NCI-H2171 (cell line): ENCODE measurements around the gene SDSL.

ENCODE experiments used
- DNase-seq: peaks from one replicate; lab custom pipeline; 2025; lab: John Stamatoyannopoulos, UW

SDSL gene

GRCh38 chr12:113449299-113449698 lies 27.1 kb downstream of the SDSL start:
- DNase-seq = no peak

DNA sequence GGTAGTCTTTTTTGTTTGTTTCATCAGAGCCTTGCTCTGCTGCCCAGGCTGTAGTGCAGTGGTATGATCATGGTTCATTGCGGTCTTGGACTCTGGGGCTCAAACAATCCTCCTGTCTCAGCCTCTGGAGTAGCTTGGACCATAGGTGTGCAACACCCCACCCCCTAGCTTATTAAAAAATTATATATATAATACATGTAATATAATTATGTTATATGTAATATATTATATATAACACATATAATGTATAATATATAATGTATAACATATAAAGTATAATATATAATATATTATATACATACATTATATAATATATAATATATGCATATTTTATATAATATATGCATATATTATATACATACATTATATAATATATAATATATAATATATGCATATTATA lies 27.7 kb downstream of the SDSL start:
- DNase-seq = no peak

DNA sequence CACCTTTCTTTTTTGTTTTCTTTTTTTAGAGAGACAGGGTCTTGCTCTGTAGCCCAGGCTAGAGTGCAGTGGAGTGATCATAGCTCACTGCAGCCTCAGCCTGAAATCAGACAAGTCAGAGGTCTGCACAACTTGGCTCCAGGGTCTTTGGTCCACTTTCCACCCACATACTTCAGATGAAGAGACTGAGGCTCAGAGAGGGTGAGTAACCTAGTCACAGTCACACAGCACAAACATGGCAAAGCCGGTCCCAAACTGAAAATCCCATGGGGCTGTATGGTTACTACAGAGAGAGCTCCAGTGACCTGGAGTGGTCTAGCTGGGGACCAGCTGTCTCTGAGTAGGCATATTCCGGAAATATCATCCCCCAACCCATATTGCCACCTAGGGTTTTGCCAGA lies 30.3 kb downstream of the SDSL start:
- no peak for DNase-seq

- DNase-seq = no peak
Measured at GRCh38 chr12:113453330-113453729, 31.1 kb downstream of the SDSL start.

DNA sequence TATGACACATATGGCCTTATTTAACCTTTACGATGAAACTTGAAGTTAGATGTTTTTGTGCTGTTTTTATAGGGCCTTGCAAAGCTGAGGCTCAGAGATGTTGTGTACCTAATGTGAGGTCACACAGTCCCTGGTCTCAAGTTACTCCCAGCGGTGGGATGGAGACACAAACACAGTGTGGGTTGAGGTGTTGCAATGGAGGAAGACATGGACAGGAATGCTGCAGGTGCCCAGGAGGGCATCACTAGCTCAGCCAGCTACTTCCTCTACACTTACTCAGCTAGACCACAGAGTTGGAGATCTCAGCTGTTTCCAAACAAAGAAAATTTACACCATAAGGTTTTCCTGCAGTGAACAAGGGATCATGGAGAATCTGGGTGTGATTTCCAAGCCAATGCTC lies 34.0 kb downstream of the SDSL start:
- DNase-seq = no peak

- no peak for DNase-seq
Measured at GRCh38 chr12:113456761-113457160, 34.6 kb downstream of the SDSL start.

GRCh38 chr12:113457185-113457584 lies 35.0 kb downstream of the SDSL start:
- DNase-seq = no peak

DNA sequence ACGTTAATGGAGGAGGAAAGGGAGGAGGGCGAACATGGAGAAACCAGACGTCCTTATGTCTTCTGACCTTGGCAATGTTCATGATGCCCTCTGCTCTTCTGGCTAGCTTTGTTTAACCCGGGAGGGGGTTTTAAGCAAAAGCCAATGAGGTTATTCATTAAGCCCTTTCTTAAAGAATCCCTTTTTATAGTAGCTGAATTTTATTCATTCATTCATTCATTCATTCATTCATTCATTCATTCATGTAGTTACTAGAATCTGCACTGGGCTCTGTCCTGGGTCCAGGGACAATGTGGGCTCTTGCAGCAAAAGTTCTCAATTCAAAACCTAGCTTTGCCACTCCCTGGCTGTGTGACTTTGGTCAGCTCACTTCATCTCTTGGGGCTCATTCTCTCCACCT lies 35.5 kb downstream of the SDSL start:
- DNase-seq = no peak

- no peak for DNase-seq
Measured at GRCh38 chr12:113459981-113460380, 37.8 kb downstream of the SDSL start.

DNA sequence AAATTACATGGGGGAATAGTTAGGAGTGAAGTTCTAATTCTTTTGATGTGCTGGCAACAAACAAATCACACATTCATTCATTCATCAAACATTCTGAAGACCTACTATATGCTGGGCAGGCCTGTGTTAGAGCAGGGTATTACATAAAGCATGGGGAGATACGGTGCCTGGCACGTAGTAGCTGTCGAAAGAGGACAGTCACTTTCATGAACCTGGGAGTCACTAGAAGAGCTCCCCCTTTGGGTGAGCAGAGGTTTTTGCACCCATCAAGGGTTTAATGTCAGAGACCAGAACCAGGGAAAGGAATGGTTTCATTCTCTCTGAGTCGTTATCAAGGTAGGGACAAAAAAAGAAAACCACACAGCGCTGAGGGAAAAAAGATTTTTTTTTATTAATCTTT lies 39.5 kb downstream of the SDSL start:
- DNase-seq = no peak

DNA sequence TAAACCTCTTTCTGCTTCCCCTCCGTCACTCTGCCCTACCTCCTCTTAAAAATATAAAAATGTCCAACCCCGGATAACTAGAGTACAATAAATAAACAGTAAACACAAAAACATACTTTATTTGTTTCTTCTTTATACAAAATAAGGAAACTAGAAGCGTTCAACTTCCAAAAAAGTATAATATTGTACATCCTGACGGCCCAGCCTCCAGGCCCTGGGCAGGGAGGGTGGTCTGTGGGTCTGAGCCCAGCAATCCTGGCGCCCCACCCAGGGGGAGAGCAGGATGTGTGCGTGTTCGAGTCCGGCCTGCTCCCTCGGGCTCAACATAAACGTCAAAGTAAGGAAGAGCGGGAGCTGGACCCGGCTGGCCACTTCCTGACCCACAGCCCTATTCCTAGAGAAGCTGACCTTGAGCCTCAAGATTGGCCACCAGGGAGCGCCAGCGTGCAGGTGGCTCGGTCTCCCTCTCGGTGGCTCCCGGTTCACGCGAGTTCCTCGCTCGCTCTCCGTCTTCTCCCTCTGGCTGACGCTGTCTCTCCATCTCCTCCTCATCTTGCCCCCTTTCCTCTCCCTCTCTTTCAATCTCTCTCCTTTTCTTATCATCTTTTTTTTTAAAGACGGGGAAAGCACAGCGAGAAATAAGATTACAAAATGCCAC lies 40.1 kb downstream of the SDSL start:
- peak; percentile 21 for DNase-seq

DNA sequence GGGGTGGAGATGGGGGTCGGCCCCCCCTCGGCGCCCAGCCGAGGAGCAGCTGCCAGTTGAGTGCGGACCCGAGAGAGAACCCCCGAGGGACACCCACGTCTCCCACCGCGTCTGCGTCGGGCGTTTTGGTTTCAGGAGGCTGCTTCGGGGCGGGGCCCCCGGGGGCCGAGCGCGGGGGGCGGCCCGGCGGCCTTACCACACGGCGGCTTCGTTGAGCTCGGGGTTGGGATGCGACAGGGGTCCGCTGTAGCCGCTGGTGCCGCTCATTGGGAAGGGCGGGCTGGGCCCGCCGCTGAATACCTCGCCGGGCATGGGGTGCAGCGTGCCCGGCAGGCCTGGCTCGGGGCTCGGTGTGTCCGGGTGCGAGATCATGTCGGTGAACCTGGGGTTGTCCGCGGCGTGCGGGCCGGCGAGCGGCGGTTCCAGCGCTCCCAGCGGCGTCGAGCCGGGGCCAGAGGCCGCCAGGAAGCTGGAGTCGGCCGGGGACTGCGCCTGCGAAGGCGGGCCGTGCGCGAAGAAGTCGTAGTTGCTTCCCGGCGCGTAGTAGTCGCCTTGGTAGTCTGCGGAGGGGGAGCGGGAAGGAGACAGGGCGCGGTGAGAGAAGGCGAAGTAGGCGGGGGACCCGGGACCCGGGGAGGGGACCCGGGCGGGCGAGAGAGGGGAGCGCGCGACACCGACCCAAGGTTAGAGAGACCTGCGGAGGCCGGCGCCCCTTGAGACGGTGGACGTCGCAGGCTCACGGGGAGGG lies 41.0 kb downstream of the SDSL start:
- no peak for DNase-seq

DNA sequence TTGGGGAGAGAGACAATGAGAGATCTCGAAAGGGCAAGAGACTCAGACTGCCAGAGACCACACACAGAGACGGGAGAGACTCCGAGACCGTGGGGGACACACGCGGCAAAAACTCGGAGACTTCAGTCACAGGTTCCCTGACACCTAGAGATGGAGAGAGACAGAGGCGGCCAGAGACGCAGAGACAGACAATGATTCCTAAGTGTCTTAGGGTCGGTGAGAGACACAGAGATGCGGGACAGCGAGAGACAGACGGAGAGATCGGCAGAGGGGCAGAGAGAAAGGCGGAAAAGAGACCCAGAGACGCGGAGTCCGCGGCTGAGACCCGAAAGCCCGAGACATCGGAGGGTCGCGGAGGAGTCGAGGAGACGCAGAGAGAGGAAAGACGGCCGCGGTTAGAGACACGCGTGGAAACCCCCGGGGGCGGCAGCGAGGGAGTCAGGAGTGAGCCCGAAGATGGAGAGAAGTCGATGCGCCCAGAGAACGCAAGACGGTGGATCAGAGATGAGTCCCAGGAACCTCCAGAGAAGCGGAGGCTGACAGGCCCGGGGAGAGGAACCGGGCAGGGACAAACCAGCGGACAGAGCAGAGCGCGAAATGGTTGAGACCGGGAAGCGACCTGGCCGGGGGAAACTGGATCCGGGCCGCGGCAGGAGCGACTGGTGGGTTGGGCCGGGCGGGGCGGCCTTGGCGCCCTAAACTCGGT lies 41.7 kb downstream of the SDSL start:
- DNase-seq = no peak

- no peak for DNase-seq
Measured at GRCh38 chr12:113464452-113464775, 42.2 kb downstream of the SDSL start.

GRCh38 chr12:113464852-113465719 lies 42.9 kb downstream of the SDSL start:
- no peak for DNase-seq

GRCh38 chr12:113465808-113466453 lies 43.8 kb downstream of the SDSL start:
- DNase-seq = no peak

DNA sequence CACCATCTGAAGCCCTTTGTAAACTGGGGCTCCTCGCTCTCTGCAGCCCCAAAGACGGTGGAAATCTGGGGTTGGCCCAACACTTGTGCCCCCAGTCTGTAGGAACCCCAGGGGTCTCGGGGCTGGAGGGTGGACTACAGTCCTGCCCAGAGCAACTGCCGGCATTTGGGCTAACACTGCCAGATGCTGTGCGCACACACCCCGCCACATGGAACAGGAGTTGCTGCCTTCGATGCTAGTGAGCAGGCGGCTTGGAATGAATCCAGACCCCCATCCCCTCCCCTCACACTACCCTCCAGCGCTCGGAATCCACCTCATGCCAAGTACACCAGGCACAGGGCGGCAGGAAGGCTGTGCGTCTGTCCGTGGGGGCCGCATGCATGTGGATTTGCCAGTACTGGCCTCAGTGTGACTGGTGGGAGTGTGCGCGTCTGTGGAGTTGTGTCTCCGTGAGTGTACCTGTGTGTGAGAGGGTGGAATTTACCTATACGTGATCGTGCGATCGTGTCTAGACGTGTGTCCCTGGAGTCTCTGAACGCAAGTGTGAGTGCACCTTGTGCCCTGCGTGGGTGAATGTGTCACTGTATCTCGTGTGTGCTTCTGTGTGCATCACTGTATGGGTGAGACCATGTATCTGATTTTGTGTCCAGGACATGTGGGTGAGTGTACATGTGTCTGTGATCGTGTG lies 44.4 kb downstream of the SDSL start:
- DNase-seq = peak; percentile 59

DNA sequence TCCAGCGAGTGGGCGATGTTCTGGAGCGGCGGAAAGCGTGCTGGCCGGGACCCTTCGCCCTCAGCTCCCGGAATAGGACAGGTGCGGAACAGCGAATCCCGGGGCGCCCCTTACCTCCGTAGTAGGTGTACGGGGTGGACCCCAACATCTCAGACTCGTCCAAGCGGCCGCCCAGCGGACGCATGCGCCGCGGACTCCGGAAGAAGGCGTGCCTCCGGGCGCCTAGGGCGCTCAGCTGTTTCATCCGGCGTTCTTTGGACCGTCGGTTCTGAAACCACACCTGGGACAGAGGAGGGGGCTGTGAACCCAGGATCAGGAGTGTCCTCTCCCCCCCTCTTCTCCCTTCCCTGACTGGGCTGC lies 44.9 kb downstream of the SDSL start:
- DNase-seq = no peak

DNA sequence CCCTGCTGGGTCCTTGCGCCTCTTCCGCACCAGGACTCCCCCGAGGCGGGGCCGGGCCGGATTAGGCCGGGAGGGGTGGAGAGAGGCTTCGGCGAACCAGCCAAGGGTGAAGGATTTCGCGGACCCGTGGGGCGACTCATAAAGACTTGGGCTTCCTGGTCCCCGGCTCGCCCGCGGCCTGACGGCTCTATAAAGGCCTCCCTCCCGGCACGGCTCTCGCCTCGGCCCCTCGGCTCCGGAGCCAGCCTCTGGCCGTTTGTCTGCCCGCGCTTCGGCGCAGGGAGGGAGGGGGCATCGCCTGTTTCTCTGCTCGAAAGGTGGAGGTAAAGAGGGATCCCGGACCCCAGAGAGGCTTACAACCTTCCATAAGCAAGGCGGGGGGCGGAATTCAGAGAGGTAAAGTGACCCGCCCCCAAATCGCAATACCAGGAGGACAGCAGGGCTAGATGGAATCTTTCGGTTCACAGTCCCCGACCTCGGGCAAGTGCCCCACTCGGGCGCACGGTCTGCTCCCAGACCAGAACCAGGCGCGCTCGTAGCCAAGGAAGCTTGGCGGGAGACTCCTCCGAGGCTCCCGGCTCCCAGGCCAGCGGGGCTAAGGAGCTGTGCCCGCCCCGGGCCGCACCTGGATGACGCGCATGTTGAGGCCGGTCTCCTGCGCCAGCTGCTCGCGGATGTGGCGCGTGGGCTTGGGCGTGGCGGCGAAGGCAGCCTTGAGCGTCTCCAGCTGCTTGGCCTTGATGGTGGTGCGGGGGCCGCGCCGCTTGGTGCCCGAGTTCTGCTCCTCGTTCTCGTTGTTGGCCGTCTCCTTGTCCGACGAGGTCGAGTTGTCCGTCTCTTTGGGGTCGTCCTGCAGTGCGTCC lies 45.6 kb downstream of the SDSL start:
- peak; percentile 29 for DNase-seq
